ENCODE data around the gene DTYMK. TPM values are rescaled to one million over a fixed set of nuclear protein-coding genes. Genes with fewer than 3 reads are reported as not detected.

DTYMK gene
- total and polyA plus RNA-seq, 2 of the 8 experiments (the other 6 are each of a cell fraction or from before 2014, with no cell fraction given) = 58.3 to 69.9 TPM

DNA sequence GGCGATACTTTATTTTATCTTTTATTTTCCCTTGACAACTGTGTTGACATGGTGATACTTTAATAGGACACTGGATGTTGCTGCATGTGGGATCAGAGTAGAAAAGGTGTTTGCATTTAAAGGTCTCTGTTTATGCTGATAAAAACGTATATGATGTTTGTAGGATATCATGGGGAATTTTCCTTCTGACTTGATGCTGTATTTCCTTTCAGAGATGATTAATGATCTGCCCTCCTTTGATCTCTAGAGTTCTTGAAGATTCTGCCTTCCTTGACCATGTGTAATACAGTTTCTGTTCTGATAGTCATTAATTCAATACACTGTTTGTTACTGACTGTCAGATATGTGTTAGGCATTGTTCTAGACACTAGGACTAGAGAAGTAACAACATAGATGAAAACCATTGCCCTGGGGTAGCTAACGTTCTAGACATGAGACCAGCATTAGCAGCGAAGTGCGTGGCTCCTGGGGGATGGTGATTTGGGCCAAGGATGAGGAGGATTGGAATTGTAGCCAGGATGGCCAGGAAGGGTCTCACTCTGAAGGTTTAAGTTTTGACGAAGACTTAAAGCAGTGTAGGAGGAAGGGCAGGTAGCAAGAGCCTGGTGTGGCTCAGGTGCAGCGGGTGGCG lies 46.3 kb downstream of the DTYMK start:
- Histone ChIP-seq H3K27me3 (replicated peaks in 1 of 4; ENCODE audit: control insufficient read depth in 3 of 4, extremely low read depth in 1 of 4, insufficient read depth in 3 of 4, low read length in 3 of 4) (no peaks in the 10 kb centered on the region), H3K56ac (replicated peaks; ENCODE audit: insufficient read length, low read depth, low read length) (no peak overlapping the region), H2AFZ (ENCODE audit: low read length) (no peak overlapping the region), H3K4me2 (ENCODE audit: insufficient read depth in 1 of 2, low read depth in 2 of 2, low read length in 2 of 2) (no peak overlapping the region; a peak in 1 of 4 replicates), H3K9me3 (ENCODE audit: insufficient read depth in 2 of 2, low read depth in 1 of 2, low read length in 1 of 2) (no peaks in the 10 kb centered on the region), H3K36me3 (ENCODE audit: control insufficient read depth in 2 of 4, insufficient read depth in 4 of 4, low read length in 3 of 4) (peaks cover 0 to 7% (median 3%) of the 10 kb centered on the region in 4 experiments; a peak in 4 of 8 replicates), H3K4me3 (ENCODE audit: extremely low read depth in 1 of 4, insufficient read depth in 2 of 4, low read depth in 3 of 4, low read length in 4 of 4) (no peak overlapping the region), H3K27ac (ENCODE audit: low read depth, low read length) (no peak overlapping the region), H2BK15ac (ENCODE audit: low read length) (no peak overlapping the region), H4K91ac (replicated peaks; ENCODE audit: insufficient read length, low read length) (no peak overlapping the region), H2BK5ac (ENCODE audit: low read depth, low read length) (no peak overlapping the region), H4K8ac (ENCODE audit: extremely low read depth, insufficient read depth, low read length) (no peak overlapping the region), H3K23ac (ENCODE audit: insufficient read length) (no peak overlapping the region), H2BK12ac (ENCODE audit: low read depth, low read length) (no peak overlapping the region), H3K4ac (replicated peaks; ENCODE audit: insufficient read length, low read depth, low read length) (no peak overlapping the region), H3K14ac (ENCODE audit: insufficient read length) (no peak overlapping the region), H4K5ac (ENCODE audit: insufficient read length, low read depth, low read length) (no peak overlapping the region), H3K79me2 (ENCODE audit: control insufficient read depth in 1 of 2, insufficient read depth in 2 of 2, low read length in 2 of 2) (peaks cover 35 to 79% of the 10 kb centered on the region in 2 experiments), H3K79me1 (ENCODE audit: low read depth, low read length) (peaks cover 28% of the 10 kb centered on the region), H2AK5ac (ENCODE audit: low read depth, low read length) (no peak overlapping the region), H3K18ac (ENCODE audit: extremely low read depth, low read length) (no peak overlapping the region), H4K20me1 (replicated peaks in 1 of 2; ENCODE audit: control insufficient read depth in 1 of 2, insufficient read depth in 2 of 2, low read length in 2 of 2) (peaks cover 27 to 34% of the 10 kb centered on the region in 2 experiments), H2BK120ac (replicated peaks; ENCODE audit: low read depth, low read length) (no peak overlapping the region), H3K23me2 (ENCODE audit: low read depth, low read length) (peaks cover 4% of the 10 kb centered on the region; the same call in 1 of the 2 replicates), H3K9ac (replicated peaks in 1 of 4; ENCODE audit: extremely low read depth in 1 of 4, low read depth in 3 of 4, low read length in 3 of 4) (peak overlapping the region in 1 of 4 experiments; percentile 14; a peak in 1 of 7 replicates), H3K4me1 (replicated peaks in 1 of 4; ENCODE audit: control insufficient read depth in 3 of 4, insufficient read depth in 4 of 4, low read length in 3 of 4) (peaks cover 0 to 10% (median 6%) of the 10 kb centered on the region in 4 experiments; a peak in 6 of 7 replicates), H2BK20ac (ENCODE audit: low read length) (no peak overlapping the region)
- 90% methylated on average over 8 of the region's 8 CpGs; no CpG with 5 or more reads in 1 of the 2 experiments for WGBS, 2 experiments (ENCODE audit: extremely low coverage in 1 of 2, insufficient coverage in 1 of 2, insufficient read length in 1 of 2, insufficient replicate concordance in 2 of 2, low coverage in 1 of 2, low lambda C conversion rate in 2 of 2, missing lambda C conversion rate in 1 of 2)
- no peak for FAIRE-seq
- POLR2A ChIA-PET (ENCODE audit: partially characterized antibody) = interaction anchor here (0.9 to 1.5 kb wide), 2 partner anchors 61 to 132 kb away, joined by 3 to 4 read pairs; partner anchors contain the start of genes ING5 and STK25
- CTCF ChIA-PET (ENCODE audit: partially characterized antibody) = interaction anchor here (2.5 kb wide), 1 partner anchor 19 kb away, joined by 9 read pairs; no protein-coding TSS in a partner anchor
- DNase-seq (ENCODE audit: low read depth in 1 of 2, low spot score in 2 of 2) = no peak
- TF ChIP-seq SIRT6 (IDR thresholded peaks at IDR 0.05; ENCODE audit: low read length) (no peak), JUN (IDR thresholded peaks at IDR 0.05; ENCODE audit: low read depth, low read length) (no peak), BACH1 (IDR thresholded peaks at IDR 0.05; ENCODE audit: low read length) (no peak), SUZ12 (IDR thresholded peaks at IDR 0.05; ENCODE audit: low read length) (no peak), GTF2F1 (IDR thresholded peaks at IDR 0.05; ENCODE audit: borderline replicate concordance, low read depth, low read length) (no peak), BRCA1 (IDR thresholded peaks at IDR 0.05; ENCODE audit: low read depth, low read length) (no peak), CTBP2 (IDR thresholded peaks at IDR 0.05; ENCODE audit: borderline replicate concordance, insufficient read depth, insufficient read length, low read length) (no peak), SP2 (IDR thresholded peaks at IDR 0.05; ENCODE audit: low read length) (no peak), EGR1 (IDR thresholded peaks at IDR 0.05; ENCODE audit: borderline replicate concordance, low read depth, low read length) (no peak), SP1 (IDR thresholded peaks at IDR 0.05; ENCODE audit: low read depth, low read length) (no peak), BCL11A (IDR thresholded peaks at IDR 0.05; ENCODE audit: low read depth in 2 of 2, low read length in 2 of 2) (no peak), YY1 (IDR thresholded peaks at IDR 0.05; ENCODE audit: low read depth, low read length) (no peak), RFX5 (IDR thresholded peaks at IDR 0.05; ENCODE audit: borderline replicate concordance, low read depth, low read length) (no peak), SIX5 (IDR thresholded peaks at IDR 0.05; ENCODE audit: low read depth, low read length) (no peak)
